Stimulated activated naive CD8-positive, alpha-beta T cell treated with anti-CD3 and anti-CD28 coated beads, Interleukin-15, Interleukin-2, amounts not matched to agents 100 U/mL and 50 U/mL, for 24 hours (primary cell): ENCODE results near the gene KPNA1.
"Not testable (repeated sequence)": the region's sequence is repeated elsewhere in the genome, so short reads cannot be mapped to it uniquely, and the experiment has no call there.

Experiments
- ATAC-seq: fragments of 150-1000 bp; cut with Tn5 transposase; one replicate; pipeline ENCODE4 v1.10.0; 2021
- DNase-seq: peaks from one replicate; pipeline ENCODE4 v3.0.0; 2021

KPNA1 gene

DNA sequence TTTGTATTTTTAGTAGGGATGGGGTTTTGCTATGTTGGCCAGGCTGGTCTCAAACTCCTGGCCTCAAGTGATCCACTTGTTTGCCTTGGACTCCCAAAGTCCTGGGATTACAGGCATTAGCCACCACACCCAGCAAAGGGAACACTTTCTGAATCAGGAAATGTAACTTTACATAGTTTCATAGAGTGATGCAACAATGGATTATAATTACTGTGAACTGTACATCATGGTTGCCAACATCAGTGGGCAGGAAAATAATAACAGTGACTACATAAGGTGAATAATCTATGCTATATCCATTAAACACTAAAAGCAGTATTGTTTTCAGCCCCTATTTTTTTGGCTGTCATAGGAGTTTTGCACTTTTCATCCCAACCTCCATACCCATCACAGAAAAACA, 5.0 kb upstream of the KPNA1 start:
- no peak for ATAC-seq
- no peak for DNase-seq

DNA sequence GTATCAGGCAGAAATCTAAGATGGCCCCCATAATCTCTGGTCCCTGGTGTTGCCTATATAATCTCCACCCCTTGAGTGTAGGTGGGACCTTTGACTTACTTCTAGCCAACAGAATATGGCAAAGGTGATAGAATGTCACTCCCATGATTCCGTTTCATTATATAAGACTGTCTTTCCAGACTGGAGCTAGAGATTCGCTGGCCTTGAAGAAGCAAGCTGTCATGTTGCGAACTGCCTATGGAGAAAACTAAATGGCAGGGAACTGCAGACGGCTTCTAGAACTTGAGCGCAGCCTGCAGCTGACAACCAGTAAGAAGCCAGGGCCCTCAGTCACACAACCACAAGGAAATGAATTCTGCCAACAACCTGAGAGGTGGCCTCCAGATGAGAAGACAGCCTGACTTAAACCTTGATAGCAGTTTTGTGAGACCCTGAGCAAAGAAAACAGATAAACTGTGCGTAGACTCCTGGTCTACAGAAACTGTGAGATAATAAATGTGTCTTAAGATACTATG, 2.2 kb upstream of the KPNA1 start:
- DNase-seq (no peak), ATAC-seq (no peak)

DNA sequence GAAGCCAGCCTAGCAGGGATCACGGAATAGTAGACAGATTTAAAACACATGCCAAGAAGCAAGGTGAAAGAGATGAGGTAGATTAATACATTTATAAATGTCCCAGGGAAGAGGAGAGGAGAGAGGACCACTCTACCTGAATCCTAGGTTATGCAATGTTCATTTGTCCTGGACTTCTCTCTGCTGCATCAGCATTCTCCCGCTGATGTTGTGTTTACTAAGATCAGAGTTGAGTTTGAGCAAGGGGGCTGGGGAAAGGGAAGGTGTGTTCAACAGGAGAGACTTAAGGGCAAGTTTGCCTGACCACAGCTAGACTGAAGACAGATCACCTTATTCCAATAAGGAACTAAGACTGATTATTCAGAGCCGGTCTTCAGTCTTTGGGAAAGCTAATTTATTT, 1.1 kb upstream of the KPNA1 start:
- DNase-seq (no peak), ATAC-seq (no peak)

DNA sequence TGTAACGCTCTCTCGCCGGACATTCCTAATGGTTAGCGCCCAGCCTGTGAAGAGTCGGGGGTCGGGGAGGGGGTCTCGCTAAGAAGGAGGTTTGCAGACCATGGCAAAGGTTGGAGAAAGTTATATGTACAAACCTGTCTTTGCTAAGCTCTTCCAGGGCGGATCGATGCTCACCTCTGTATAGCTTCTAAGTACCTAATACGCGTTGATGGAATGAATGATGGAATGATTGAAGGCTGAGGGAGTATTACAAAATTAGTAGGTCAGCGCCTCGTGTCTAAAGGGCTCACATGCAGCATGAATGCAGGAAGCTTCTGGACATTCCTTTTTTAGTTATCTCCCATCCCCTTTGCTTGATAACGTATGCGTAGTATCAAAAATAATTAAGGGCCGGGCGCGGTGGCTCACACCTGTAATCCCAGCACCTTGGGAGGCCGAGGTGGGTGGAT, 305 bp upstream of the KPNA1 start:
- DNase-seq, result no peak
- ATAC-seq, result no peak

DNA sequence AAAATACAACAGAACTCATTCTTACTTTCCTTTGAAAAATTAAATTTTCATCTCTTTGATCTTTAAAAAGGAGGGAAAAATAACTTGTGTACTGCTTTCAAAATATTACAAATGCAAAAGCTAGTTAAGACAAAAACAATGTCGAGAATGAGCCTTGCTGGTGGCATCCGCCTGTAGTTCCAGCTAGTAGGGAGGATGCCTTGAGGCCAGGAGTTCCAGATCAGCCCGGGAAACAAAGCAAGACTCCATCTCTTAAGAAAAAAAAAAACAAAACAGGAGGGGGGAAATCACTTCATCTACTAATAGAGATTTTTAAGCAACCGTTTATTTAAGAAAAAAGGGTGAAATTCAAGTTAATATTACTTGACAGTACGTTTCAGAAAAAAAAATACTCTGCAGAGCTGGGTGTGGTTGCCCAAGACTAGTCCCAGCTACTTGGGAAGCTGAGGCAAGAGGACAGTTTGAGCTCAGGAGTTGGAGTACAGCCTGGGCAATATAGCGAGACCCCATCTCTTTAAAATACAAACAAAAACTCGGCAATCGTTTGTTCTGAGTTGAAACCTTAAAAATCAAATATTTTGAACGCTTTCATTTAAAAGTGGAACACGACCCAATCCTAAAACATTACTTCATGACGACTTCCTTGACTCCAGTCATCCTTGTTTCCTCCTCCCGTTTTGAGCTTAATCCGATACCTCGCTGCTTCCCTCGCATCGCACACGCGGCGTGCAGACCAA, 1.2 kb downstream of the KPNA1 start:
- ATAC-seq (no peak), DNase-seq (no peak)

DNA sequence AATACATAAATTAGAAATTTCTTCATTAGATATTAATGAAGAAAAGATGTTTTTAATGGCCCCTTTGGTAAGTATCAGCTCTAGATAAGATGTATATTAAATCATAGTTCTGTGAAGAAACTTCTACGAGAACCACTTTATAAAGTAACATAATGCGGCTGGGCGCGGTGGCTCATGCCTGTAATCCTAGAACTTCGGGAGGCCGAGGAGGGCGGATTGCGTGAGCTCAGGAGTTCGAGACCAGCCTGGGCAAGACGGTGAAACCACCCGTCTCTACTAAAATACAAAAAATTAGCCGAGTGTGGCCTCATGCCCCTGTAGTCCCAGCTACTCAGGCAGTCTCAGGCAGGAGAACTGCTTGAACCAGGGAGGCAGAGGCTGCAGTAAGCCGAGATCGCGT, 2.5 kb downstream of the KPNA1 start:
- DNase-seq (no peak), ATAC-seq (no peak)

DNA sequence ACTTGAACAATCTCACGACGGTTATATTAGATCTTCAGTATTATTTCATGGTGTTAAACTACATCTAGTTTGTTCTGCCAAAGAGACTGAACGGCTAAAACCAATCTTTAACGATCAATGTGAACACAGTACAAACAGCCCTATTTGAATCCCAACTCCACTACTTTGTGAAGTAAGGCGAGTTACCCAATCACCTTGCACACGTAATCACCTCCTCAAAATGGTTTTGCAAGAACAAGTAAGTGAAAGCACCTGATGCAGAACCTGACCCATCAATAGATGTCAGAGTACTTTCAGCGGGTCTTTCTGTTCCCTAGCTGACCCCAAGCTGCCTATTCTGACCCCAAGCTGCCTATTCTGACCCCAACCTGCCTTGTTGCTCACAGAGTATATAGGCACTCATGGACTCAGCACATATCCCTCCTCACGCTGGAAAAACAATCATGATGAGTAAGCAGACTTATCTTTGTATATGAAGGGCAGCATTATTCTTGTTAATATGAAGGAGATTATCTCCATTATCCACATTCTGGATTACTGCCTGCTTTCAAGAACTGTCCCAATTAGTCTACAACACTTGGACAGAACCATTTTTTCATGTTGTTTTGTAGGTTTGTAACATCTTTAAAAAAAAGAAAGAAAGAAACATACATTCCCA, 3.7 kb downstream of the KPNA1 start:
- no peak for DNase-seq
- no peak for ATAC-seq

DNA sequence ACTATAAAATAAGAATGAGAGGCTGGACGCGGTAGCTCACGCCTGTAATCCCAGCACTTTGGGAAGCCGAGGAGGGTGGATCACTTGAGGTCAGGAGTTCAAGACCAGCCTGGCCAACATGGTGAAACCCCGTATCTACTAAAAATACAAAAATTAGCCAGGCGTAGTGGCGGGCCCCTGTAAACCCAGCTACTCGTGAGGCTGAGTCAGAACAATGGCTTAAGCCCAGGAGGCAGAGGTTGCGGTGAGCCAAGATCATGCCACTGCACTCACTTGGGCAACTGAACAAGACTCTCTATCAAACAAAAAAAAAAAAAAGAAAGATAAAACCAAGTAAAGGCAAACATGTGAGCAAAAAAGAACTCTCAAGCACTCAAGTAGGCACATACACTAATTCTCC, 5.8 kb downstream of the KPNA1 start:
- ATAC-seq, result not testable (repeated sequence)

DNA sequence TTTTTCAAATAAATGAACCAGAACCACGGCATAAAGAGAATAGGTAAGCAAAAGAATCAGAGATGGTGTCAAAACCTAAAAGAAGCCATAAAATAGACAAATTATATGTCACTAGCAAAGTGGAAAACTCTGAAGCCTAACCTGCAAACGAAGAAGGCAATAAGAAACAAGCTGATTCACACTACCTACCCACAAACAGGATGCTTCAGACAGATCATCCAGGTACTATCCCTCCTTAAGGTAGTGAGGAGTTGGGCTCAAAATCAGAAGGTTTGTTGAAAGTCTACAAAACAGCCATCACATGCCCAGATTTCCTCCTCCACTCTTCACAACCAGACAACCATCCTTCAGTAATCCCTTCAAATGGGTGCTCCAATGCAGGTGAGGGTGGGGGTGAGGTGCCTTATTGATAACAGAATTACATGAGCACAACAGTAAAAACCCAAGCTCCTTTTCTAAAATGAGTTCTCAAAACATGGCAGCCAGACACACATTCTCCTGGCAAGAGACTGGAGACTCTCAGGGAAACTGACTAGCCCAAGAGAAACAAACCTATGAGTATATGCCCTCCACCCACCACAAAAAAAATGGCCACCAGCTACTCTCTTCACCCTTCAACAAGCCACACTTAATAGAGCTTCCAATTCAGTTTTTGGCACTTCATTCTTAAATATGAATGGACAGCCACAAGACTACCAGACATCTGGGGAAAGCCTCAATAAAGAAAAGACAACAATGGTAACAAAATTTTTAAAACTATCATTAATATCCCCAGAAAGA, 6.4 kb downstream of the KPNA1 start:
- DNase-seq, result no peak
- ATAC-seq, result peak; percentile 61

More for the DNA sequence above, 5.8 kb downstream of the KPNA1 start:
- not testable (repeated sequence) for DNase-seq

DNA sequence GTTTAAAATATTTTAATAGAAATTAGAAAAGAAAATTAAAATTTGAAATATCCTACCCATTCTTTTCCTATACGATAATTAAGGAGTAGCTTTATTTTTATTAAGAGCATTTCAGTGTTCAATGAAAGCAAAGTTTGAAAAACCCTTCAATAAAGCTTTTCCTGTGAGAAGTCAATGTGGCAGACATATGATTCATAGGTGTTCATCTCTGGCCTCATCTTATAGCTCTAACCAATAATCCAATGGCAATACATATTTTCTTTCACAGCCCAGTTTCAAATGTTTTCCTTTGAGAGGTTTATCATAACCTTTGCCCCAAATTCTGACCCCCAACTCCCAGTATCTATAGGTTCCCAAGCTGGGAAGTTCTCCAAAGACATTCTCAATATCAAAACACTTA, 8.3 kb downstream of the KPNA1 start:
- ATAC-seq, result peak; percentile 55
- no peak for DNase-seq

DNA sequence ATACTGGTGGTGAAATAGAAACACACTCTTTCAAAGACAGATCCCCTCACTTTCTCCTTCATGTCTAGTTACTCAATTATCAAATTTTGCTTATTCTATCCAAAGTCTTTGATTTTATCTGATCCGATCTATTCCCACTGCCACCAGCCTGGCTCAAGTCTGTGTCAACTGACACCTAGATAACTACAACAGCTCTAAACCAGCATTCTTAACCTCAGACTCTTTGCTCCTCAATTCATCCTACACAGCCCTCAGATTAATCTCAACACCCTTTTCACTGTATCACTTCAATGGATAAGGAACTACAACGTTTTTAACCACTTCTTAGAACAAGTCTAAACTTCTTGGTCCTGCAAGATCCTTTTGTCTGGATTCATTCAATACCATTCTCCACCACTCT, 9.1 kb downstream of the KPNA1 start:
- ATAC-seq, result no peak
- DNase-seq, result no peak

DNA sequence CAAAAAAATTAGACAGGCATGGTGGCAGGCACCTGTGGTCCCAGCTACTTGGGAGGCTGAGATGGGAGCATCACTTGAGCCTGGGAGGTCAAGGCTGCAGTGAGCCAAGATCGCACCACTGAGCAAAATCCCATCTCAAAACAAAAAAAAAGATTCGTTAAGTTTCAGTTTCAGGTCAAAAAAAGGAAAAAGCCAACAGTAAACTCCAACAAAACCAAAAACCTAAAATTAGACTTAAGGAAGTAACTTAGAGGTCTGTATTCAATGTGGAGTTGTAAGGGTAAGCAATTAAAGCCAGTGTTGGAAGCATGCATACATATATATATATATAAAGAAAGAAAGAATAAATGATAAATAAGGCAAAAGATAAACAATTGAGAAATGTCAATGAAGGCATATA, 11.8 kb downstream of the KPNA1 start:
- DNase-seq (no peak), ATAC-seq (no peak)

DNA sequence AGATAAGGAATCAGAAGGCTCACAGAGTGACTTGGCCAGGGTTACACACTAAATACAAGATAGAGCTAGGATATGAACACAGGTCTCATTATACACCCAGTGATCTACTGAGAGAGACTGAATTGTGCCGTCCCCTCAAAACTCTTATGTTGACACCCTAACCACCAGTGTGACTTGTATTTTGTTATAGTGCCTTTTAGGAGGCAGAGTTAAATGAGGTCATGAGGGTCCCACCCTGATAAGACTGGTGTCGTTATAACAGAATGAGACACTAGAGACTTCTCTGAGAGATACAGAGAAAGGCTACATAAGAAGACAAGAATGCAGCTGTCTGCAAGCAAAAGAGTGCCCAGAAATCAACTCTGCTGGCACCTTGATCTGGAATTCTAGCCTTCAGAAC, 12.6 kb downstream of the KPNA1 start:
- no peak for DNase-seq

DNA sequence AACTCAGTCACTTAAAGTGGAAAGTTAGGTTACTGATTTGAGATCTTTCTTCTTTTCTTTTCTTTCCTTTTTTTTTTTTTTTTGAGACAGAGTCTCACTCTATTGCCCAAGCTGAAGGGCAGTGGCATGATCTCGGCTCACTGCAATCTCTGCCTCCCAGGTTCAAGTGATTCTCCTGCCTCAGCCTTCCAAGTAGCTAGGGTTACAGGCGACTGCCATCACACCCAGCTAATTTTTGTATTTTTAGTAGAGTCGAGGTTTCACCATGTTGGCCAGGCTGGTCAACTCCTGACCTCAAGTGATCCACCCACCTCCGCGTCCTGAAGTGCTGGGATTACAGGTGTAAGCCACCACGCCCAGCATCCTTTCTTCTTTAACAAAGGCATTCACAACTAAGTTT, 13.8 kb downstream of the KPNA1 start:
- ATAC-seq, DNase-seq: not testable (repeated sequence)

More for the DNA sequence above, 12.6 kb downstream of the KPNA1 start:
- ATAC-seq, result no peak

DNA sequence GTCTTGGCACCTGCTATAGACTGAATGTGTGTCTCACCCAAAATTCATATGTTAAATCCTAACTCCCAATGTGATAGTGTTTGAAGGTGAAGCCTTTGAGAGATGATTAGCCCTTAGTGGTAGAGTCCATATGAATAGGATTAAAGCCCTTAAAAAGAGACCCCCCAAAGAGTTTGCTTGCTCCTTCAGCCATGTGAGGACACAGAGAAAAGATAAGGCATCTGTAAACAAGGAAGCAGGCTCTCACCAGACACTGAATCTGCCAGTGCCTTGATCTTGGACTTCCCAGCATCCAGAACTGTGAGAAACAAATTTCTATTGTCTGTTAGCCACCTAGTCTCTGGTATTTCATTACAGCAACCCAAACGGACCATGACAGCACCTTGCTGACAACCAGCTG, 16.6 kb downstream of the KPNA1 start:
- ATAC-seq (no peak), DNase-seq (no peak)

DNA sequence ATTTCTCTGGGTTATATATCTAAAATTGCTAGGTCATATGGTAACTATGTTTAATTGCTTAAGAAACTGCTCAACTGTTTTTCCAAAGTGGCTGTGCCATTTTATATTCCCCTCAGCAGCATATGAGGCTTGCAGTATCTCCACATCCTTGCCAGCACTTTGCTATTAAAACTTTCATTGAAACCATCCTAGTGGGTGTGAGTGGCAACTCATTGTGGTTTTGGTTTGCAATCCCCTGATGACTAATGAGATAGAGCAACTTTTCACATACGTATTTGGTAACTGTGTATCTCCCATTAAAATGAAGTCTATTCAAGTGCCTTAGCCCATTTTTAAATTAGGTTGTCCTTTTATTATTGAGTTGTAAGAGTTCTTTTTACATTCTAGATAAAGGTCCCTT, 17.3 kb downstream of the KPNA1 start:
- DNase-seq, result peak; percentile 33
- ATAC-seq, result peak; percentile 99

DNA sequence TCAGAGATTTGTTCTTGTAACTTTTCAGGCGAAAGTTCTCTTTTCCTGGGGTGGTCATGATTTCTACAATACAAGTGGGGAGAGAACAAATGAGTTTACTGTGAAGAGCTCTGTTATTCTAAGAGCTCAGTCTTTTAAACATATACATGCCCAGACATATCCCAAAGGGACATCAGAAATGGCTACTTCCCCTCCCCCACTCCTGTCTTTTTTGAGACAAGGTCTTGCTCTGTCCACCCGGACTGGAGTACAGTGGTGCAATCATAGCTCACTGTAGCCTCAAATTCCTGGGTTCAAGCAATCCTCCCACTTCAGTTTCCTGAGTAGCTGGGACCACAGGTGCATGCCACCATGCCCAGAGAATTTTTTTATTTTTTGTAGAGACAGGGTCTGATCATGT, 18.2 kb downstream of the KPNA1 start:
- ATAC-seq (no peak), DNase-seq (no peak)

DNA sequence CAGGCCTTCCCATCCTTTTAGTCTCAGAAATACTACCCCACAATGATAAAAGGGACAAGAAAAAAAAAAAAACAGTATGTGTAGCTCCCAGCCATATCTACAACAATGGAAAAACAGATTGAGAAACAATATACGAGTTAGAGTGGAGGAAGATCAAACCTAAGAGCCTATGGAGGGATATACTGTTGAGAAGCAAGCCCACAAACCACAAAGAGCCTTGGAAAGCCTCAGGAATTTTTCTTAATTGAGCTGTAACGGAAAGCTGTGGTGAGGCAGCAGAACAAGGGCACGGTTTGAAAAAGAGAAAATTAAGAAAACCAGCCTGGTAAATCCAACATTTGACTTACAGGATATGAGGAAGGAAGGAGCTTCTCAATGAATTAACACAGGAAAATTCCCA, 21.4 kb downstream of the KPNA1 start:
- ATAC-seq, result no peak
- DNase-seq, result no peak

DNA sequence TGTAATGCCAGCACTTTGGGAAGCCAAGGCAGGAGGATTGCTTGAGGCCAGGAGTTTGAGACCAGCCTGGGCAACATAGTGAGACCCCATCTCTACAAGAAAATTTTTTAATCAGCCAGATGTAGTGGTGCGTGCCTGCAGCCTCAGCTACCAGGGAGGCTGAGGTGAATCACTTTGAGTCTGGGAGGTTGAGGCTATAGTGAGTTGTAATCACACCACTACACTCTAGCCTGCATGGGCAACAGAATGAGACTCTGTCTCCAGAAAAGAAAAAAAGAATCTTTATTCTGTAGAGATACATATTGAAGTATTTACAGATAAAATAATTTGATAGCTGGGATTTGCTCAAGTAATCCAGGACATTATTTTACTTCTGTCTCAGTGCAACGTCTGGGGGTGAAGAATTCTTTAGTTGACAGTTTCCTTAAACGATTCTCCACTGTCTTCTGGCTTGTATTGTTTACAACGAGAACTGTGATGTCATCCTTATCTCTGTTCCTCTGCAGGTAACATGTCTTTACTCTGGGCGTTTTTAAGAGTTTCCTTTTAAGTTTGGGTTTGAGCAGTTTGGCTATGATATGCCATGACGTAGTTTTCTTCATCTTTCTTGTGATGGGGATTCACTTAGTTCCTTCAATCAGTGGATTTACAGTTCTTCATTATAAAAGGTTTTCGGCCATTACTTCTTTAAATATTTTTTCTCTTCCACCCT, 26.3 kb downstream of the KPNA1 start:
- ATAC-seq (no peak), DNase-seq (no peak)

DNA sequence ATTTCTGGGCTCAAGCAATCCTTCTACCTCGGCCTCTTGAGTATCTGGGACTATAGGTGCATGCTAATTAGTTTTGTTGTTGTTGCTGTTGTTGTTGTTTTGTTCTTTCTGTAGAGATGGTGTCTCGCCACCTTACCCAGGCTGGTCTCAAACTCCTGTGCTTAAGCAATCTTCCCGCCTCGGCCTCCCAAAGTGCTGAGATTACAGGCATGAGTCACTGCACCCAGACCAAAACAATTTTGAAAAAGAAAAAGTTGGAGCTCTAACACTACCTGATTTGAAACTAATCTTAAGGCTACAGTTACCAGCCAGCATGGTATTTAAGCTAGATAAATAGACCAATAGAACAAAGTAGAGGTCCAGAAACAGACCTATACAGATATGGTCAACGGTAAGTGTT, 29.8 kb downstream of the KPNA1 start:
- DNase-seq (no peak), ATAC-seq (no peak)

DNA sequence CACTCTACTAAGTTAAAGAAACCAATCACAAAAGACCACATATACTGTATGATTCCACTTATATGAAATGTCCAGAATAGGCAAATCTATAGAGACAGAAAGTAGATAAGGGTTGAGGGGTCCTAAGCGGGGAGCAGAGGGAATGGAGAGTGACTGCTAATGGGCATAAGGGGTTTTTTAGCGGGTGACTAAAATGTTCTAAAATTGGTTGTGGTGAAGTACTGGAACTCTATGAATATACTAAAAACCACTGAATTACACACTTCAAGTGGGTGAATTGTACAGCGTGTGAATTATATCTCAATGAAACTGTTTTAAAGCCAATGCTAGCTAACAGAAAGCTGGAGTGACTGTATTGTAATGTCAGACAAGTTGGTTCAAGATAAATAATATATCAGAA, 33.3 kb downstream of the KPNA1 start:
- ATAC-seq (peak; percentile 87), DNase-seq (no peak)

DNA sequence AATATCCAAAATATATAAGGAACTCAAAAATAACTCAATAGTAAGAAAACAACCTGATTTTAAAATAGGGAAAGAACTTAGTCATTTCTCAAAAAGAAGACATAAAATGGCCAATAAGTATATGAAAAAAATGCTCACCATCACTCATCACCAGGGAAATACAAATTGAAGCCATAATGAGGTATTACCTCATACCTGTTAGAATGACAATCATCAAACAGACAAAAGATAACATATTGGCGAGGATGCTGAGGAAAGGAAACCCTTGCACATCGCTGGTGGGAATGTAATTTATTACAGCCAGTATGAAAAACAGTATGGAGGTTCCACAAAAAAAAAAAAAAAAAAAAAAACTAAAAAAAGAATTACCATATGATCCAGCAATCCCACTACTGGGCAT, 38.2 kb downstream of the KPNA1 start:
- ATAC-seq (no peak), DNase-seq (no peak)
